KOPT-K1 (cell line): ENCODE data around the gene KIF3B.
"Not testable (repeated sequence)": the region's sequence is repeated elsewhere in the genome, so short reads cannot be mapped to it uniquely, and the experiment has no call there.

Experiments
- H3K27ac ChIP-seq: fragments of 200-600 bp; sonication (generic); 2 replicates; pipeline ENCODE4 v1.5.1; 2016; ENCODE audit warnings: antibody characterized with exemption, mild to moderate bottlenecking, low read depth, low read length; ENCODE audit not compliant: poor library complexity, severe bottlenecking
- H3K36me3 ChIP-seq: fragments of 200-600 bp; sonication (generic); 2 replicates; pipeline ENCODE4 v1.5.1; 2017; ENCODE audit warnings: antibody characterized with exemption, mild to moderate bottlenecking, low read length, moderate library complexity; ENCODE audit not compliant: insufficient read depth
- H3K9me3 ChIP-seq: fragments of 200-600 bp; sonication (generic); 2 replicates; pipeline ENCODE4 v1.5.1; 2017; ENCODE audit warnings: antibody characterized with exemption, low read length, mild to moderate bottlenecking; ENCODE audit not compliant: insufficient read depth, poor library complexity, severe bottlenecking

Gene KIF3B

GRCh38 chr20:32358883-32359632, 81.6 kb downstream of the KIF3B start:
- H3K27ac ChIP-seq, result peak overlapping the region; percentile 97
- no peaks in the 10 kb centered on the region for H3K9me3 ChIP-seq
- 0 out of 2 replicates have a peak, but pooled peaks cover 9% of the 10 kb centered on the region for H3K36me3 ChIP-seq

- no peaks in the 10 kb centered on the region for H3K9me3 ChIP-seq
- peak overlapping the region; percentile 97 for H3K27ac ChIP-seq
Observed at GRCh38 chr20:32359633-32360332, 82.3 kb downstream of the KIF3B start.

GRCh38 chr20:32360333-32360634, 82.8 kb downstream of the KIF3B start:
- peak overlapping the region; percentile 97 for H3K27ac ChIP-seq

More at GRCh38 chr20:32359633-32360332, 82.3 kb downstream of the KIF3B start:
- H3K36me3 ChIP-seq, result 0 out of 2 replicates have a peak, but pooled peaks cover 9% of the 10 kb centered on the region

GRCh38 chr20:32362901-32363364, 85.5 kb downstream of the KIF3B start:
- Histone ChIP-seq H3K27ac (no peak overlapping the region), H3K36me3 (peaks cover 28% of the 10 kb centered on the region)

More at GRCh38 chr20:32360333-32360634, 82.8 kb downstream of the KIF3B start:
- H3K36me3 ChIP-seq, result 0 out of 2 replicates have a peak, but pooled peaks cover 9% of the 10 kb centered on the region
- H3K9me3 ChIP-seq, result no peaks in the 10 kb centered on the region

GRCh38 chr20:32363492-32363891, 86.0 kb downstream of the KIF3B start:
- Histone ChIP-seq H3K36me3 (peaks cover 33% of the 10 kb centered on the region), H3K9me3 (no peaks in the 10 kb centered on the region), H3K27ac (no peak overlapping the region)

More at GRCh38 chr20:32362901-32363364, 85.5 kb downstream of the KIF3B start:
- no peaks in the 10 kb centered on the region for H3K9me3 ChIP-seq

- Histone ChIP-seq H3K36me3 (peaks cover 44% of the 10 kb centered on the region), H3K27ac (no peak overlapping the region), H3K9me3 (no peaks in the 10 kb centered on the region)
Observed at GRCh38 chr20:32364554-32365208, 87.2 kb downstream of the KIF3B start.

- Histone ChIP-seq H3K27ac (no peak overlapping the region), H3K9me3 (no peaks in the 10 kb centered on the region), H3K36me3 (peaks cover 50% of the 10 kb centered on the region)
Observed at GRCh38 chr20:32365564-32365963, 88.1 kb downstream of the KIF3B start.

GRCh38 chr20:32366380-32366779, 88.9 kb downstream of the KIF3B start:
- H3K36me3 ChIP-seq, result peaks cover 52% of the 10 kb centered on the region
- H3K27ac ChIP-seq, result no peak overlapping the region

GRCh38 chr20:32368323-32368722, 90.9 kb downstream of the KIF3B start:
- Histone ChIP-seq H3K36me3 (peaks cover 71% of the 10 kb centered on the region), H3K9me3 (no peaks in the 10 kb centered on the region), H3K27ac (no peak overlapping the region)

More at GRCh38 chr20:32366380-32366779, 88.9 kb downstream of the KIF3B start:
- H3K9me3 ChIP-seq, result no peaks in the 10 kb centered on the region

- Histone ChIP-seq H3K36me3 (peaks cover 77% of the 10 kb centered on the region), H3K9me3 (no peaks in the 10 kb centered on the region), H3K27ac (no peak overlapping the region)
Observed at GRCh38 chr20:32368925-32369324, 91.5 kb downstream of the KIF3B start.

- no peak overlapping the region for H3K27ac ChIP-seq
- H3K36me3 ChIP-seq, result peaks cover 96% of the 10 kb centered on the region
- H3K9me3 ChIP-seq, result no peaks in the 10 kb centered on the region
Observed at GRCh38 chr20:32370897-32371296, 93.4 kb downstream of the KIF3B start.

- H3K9me3 ChIP-seq, result no peaks in the 10 kb centered on the region
- H3K27ac ChIP-seq, result no peak overlapping the region
- H3K36me3 ChIP-seq, result peaks cover 78% of the 10 kb centered on the region
Observed at GRCh38 chr20:32378461-32378860, 101.0 kb downstream of the KIF3B start.

GRCh38 chr20:32380037-32380436, 102.6 kb downstream of the KIF3B start:
- peaks cover 67% of the 10 kb centered on the region for H3K36me3 ChIP-seq
- H3K27ac ChIP-seq, H3K9me3 ChIP-seq: not testable (repeated sequence)

GRCh38 chr20:32380745-32381144, 103.3 kb downstream of the KIF3B start:
- no peak overlapping the region for H3K27ac ChIP-seq
- peaks cover 60% of the 10 kb centered on the region for H3K36me3 ChIP-seq
- H3K9me3 ChIP-seq, result no peaks in the 10 kb centered on the region
